Measurements from ENCODE around the gene PRR15L.

PRR15L gene

DNA sequence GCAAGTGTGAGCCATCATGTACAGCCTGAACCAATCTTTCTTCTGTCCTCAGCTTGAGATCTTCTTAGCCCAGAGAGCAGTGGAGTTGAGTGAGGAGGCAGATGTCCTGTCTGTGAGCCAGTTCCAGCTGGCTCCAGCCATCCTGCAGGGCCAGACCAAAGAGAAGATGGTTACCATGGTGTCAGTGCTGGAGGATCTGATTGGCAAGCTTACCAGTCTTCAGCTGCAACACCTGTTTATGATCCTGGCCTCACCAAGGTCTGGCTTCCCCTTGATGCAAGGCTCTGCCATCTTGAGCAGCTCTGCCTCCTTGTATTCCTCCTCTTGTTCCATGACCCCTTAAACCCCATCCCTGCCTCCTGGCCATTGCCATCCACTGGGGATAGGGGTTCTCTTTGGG is 22.9 kb upstream of the PRR15L start:
- H3K4me3 ChIP-seq (replicated peaks; ENCODE audit: low read depth, low read length), result no peak overlapping the region
- TF ChIP-seq, protein P1, sequence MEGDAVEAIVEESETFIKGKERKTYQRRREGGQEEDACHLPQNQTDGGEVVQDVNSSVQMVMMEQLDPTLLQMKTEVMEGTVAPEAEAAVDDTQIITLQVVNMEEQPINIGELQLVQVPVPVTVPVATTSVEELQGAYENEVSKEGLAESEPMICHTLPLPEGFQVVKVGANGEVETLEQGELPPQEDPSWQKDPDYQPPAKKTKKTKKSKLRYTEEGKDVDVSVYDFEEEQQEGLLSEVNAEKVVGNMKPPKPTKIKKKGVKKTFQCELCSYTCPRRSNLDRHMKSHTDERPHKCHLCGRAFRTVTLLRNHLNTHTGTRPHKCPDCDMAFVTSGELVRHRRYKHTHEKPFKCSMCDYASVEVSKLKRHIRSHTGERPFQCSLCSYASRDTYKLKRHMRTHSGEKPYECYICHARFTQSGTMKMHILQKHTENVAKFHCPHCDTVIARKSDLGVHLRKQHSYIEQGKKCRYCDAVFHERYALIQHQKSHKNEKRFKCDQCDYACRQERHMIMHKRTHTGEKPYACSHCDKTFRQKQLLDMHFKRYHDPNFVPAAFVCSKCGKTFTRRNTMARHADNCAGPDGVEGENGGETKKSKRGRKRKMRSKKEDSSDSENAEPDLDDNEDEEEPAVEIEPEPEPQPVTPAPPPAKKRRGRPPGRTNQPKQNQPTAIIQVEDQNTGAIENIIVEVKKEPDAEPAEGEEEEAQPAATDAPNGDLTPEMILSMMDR (IDR thresholded peaks at IDR 0.05; ENCODE audit: low read length, missing control alignments), result no peak
- no peak for DNase-seq (ENCODE audit: low read depth)

GRCh38 chr17:47978324-47978723 is 20.6 kb upstream of the PRR15L start:
- TF ChIP-seq, protein P1 (IDR thresholded peaks at IDR 0.05; ENCODE audit: low read length, missing control alignments), result peak; percentile 77
- DNase-seq (ENCODE audit: low read depth), result peak; percentile 74
- no peak overlapping the region for H3K4me3 ChIP-seq (replicated peaks; ENCODE audit: low read depth, low read length)

DNA sequence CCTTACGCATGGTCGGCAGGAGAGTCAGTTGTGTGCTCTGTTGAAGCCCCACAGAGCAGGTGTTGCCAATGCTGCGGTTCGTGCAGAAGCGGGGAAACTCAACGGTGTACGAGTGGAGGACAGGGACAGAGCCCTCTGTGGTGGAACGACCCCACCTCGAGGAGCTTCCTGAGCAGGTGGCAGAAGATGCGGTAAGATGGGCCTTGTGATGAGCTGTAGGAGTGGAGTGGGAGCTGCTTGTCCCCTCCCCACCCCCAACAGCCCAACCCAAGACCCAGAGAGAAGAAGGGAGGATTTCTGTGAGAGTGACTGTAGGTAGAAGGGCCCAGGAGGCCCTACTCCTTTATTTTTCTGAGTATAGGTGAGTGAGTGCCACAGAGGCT is 18.1 kb upstream of the PRR15L start:
- DNase-seq (ENCODE audit: low read depth), result no peak
- TF ChIP-seq, protein P1 (IDR thresholded peaks at IDR 0.05; ENCODE audit: low read length, missing control alignments), result no peak
- no peak overlapping the region for H3K4me3 ChIP-seq (replicated peaks; ENCODE audit: low read depth, low read length)

DNA sequence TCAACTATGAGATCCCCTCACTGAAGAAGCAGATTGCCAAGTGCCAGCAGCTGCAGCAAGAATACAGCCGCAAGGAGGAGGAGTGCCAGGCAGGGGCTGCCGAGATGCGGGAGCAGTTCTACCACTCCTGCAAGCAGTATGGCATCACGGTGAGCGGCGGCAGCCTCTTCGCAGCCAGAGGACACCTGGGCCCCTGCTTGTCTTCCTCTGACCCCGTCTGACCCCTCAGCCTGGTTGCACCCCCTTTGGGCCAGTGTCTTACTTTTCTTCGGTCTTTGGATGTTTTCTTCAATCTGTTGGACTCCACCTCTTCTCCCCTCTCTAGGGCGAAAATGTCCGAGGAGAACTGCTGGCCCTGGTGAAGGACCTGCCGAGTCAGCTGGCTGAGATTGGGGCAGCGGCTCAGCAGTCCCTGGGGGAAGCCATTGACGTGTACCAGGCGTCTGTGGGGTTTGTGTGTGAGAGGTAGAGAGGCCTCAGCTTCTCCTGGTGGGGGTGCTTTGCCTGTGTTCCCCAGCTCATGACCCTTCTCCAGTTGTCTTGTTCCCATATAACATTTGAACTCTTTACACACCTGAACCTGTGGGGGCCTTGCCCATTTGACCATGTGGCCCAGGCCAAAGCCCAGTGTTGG is 17.6 kb upstream of the PRR15L start:
- DNase-seq (ENCODE audit: low read depth), result no peak
- no peak overlapping the region for H3K4me3 ChIP-seq (replicated peaks; ENCODE audit: low read depth, low read length)
- TF ChIP-seq, protein P1 (IDR thresholded peaks at IDR 0.05; ENCODE audit: low read length, missing control alignments), result no peak

GRCh38 chr17:47973541-47973940 is 15.9 kb upstream of the PRR15L start:
- H3K4me3 ChIP-seq (replicated peaks; ENCODE audit: low read depth, low read length), result no peak overlapping the region
- no peak for DNase-seq (ENCODE audit: low read depth)
- TF ChIP-seq, protein P1 (IDR thresholded peaks at IDR 0.05; ENCODE audit: low read length, missing control alignments), result no peak

DNA sequence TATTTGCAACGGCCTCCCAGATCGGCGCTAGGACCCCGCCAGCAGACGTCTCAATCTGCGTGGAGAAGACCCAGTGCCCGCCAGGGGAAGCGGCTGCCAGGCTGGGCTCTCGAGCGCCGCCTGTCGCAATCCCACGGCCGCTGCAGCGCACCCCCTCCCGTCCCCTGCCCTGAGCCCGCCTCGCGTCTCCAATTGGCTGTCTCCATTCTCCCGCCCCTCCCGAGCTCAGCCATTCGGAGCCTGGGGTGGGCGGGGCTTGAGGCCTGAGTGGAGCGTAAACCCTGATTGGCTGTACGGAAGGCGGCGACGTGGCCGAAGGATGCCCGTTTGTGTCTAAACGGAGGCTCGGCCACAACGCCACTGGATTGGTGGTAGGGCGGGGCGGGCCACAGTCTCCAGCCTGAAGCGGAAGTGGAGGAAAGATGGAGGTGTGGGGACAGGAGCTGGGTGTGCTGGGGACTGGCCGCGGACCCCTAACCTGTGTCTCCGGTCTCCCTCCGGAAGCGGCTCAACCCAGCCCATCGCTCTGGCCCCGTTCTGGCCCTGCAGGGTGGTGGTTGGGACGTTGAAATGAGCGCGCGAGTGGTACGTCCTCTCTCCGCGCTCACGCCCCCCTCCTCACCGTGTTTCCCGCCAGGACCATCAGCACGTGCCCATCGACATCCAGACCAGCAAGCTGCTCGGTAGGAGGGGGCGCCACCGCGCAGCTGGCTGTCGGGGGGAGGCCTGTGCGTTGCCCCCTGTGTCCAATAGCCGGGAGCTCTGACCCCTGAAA is 13.2 kb upstream of the PRR15L start, which contains the start of gene CDK5RAP3:
TSS of gene CDK5RAP3 (plus strand) at position 389 of the 775 bp plus-strand sequence. CDS start at position 423, 34 bp downstream.
- H3K4me3 ChIP-seq (replicated peaks; ENCODE audit: low read depth, low read length), result peak within 1 kb of the TSS; percentile 89
- TF ChIP-seq, protein P1 (IDR thresholded peaks at IDR 0.05; ENCODE audit: low read length, missing control alignments), result peak; percentile 79
- DNase-seq (ENCODE audit: low read depth), result peak; percentile 99

All from fibroblast of pulmonary artery (primary cell).